ENCODE data around the gene FAM131A.

The FAM131A gene

GRCh38 chr3:184354754-184355153 is 17.4 kb downstream of the FAM131A start:
- no peak for DNase-seq (ENCODE audit: low spot score)

DNA sequence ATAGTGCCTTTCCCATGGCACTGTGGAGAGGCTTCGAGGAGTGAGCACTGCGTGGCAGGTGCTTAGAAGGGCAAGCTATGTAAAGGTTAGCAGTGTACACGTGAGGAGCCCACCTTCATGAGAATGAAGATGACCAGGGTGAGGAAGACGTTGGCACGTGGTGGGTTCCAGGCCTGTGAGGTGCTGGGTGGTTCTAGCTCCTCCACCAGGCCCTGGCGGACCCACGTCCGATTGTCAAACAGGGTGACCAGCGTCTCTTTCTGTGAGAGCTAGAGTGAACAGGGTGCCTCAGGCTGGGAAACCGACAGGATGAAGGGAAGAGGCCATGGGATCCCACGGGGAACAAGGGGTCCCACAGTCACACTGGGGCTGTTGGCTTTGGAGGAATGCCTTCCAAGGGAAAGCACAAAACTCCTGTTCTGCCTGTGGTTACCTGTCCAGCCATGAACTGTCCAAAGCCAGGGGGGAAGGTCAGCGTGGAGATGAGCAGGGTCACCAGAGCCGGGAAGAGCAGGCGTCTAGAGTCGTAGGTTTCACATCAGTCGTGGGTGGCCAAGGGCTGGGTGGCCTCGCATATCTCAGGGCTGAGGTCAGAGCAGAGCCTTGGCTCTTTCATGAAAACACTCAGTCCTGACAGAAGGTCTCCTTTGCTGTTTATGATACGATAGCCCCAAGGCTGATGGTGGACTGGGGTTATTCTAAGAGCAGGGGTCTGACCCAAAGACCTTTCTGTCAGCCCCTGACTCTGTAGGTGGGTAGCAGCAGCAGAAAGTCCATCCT is 18.1 kb downstream of the FAM131A start:
- no peak for DNase-seq (ENCODE audit: low spot score)

DNA sequence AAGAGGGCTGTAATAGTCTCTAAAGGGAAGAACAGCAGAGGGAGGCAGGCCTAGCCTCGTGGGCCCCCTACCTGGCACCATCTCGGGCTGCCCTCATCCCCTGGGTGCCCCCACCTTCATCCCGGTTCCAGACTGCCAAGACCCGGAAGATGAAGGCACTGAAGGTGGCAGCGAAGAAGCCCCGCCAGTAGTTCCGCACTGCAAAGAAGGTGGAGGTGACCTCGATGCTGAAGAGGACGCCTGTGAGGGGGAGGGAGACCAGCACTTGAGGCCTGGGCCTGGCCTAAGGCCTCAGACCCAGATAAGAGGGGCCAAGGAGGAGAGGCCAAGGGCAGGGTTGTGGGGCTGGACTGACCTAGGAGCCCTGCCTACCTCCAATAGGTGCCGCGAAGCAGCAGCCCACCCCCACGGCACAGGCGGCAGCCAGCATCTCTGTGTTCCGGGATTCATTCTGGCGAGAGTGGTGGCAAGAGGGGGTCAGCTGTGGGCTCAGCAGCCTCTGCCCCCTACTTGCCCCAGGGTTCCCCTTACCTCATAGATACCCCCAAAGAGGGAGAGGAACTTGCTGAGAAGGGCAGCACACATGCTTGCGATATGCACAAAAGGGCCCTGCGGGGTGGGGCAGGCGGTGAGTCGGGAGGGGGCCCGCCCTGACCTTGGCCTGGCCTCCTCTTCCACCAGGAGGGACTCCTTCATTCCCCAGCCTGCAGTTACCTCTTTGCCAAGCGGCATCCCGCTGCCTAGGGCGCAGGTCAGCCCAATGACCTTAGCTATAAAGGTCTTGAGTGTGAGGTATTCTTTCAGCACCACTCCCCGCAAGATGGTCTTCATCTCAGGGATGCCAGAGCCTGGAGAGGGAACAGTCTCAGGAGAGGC is 20.1 kb downstream of the FAM131A start:
- no peak for DNase-seq (ENCODE audit: low spot score)

DNA sequence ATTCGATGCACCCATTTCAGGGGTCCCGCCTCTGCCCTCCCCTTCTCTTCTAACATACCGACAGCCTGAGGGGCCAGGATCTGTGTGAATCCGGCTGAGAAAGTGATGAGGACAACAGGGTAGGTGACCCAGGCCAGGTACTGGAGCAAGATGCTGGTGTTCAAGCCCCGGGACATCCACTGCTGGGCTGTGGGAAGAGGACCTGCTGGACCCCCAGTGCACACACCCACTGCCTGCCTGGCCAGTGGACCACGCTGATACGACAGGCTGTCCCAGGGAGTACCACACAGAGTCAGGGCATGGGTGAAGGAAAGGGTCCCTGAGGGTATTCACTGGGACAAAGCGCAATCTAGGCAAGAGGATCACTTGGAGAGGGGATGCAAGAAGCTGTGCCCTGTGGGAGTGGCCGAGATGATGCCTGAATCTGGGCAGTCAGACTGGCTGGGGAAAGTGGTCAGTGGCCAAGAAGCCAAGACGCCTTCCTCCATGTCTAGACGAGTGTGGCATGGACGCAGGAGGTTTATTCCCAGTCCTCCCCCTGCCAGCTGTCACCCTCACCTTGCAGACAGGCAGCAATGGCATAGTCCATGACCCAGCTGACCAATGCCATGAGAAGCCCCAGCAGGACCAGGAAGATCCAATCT is 20.8 kb downstream of the FAM131A start:
- DNase-seq (ENCODE audit: low spot score), result no peak

DNA sequence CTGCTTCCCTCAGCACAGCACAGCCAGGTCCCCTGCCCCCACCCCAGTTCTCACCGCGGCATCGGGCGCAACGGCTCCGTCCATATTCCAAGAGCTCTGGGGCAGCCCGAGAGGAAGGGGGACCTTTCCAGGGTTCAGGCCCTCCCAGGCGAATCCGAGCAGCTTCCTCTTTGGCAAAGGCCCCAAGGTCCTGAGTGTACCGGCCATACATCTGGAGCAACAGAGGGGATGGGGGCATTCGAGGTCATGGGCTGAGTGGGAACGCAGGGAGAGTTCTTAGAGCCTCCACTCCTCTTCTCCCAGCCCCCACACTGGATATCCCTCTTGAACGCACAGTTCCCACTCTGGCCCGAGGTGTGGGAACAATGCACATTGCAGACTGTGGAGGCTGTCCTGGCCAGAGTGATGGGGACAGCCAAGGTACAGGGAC is 21.5 kb downstream of the FAM131A start:
- no peak for DNase-seq (ENCODE audit: low spot score)

- no peak for DNase-seq (ENCODE audit: low spot score)
Observed at GRCh38 chr3:184359610-184360009, 22.2 kb downstream of the FAM131A start.

GRCh38 chr3:184360070-184360928 is 22.9 kb downstream of the FAM131A start:
- no peak for DNase-seq (ENCODE audit: low spot score)

DNA sequence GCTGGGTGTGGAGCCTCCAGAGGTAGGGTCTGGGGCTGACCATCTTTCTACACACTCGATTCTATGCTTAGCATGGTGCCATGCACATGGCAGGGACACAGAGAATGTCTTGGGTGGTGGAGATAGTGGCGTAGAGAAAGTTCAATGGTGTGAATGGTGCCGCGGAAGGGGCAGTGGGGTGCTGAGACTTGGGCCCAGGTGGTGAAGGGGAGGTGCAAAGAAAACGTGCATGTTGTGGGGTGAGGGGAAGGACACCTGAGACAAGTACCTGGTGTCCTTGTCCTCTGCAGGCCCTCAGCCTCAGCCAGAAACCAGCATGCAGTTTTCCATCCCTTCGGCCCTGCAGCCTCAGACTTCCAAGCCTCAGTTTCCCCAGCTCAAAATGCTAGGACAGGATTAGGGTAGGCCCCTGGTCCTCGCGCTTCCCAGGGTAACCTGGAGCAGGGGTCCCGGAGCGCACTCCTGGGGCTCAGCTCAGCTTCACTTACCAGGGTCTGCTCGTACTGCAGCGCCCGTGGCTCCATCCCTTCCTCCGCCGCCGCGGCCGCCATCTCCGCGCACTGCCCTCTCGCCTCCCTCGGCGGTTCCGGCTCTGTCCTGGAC is 23.6 kb downstream of the FAM131A start:
- no peak for DNase-seq (ENCODE audit: low spot score)

DNA sequence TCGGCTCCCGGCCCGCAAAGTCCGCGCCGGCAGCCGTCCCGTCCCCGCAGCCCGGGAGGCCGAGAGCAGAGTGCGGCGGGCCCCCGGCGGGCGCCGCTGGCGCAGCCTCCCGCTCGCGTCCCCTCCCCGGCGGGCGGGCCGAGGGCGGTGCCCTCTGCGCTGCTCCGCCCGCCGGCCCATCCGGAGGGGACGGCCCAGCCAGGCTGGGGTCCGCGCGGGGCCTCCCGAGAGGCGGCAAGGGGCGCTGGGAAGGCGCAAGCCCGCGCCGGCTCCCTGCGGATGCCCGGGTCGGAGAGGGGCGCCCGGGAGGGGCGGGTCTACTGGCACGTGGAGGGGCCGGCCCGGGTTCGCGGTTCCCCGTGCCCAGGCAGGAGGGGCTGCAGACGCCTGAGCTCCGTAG is 24.1 kb downstream of the FAM131A start, which contains the start of the genes CLCN2 and POLR2H:
TSS of gene CLCN2 (minus strand) at position 74 of the 400 bp plus-strand sequence. CDS start 126 bp downstream, outside the sequence.
TSS of gene POLR2H (plus strand) at position 179 of the 400 bp plus-strand sequence. CDS start 1,783 bp downstream, outside the sequence.
- peak; percentile 74 for DNase-seq (ENCODE audit: low spot score)

- peak; percentile 54 for DNase-seq (ENCODE audit: low spot score)
Observed at GRCh38 chr3:184361932-184362667, 24.7 kb downstream of the FAM131A start.

- DNase-seq (ENCODE audit: low spot score), result peak; percentile 99
Observed at GRCh38 chr3:184362668-184363546, 25.5 kb downstream of the FAM131A start.

GRCh38 chr3:184366619-184367289 is 29.4 kb downstream of the FAM131A start:
- no peak for DNase-seq (ENCODE audit: low spot score)

GRCh38 chr3:184368116-184368515 is 30.7 kb downstream of the FAM131A start:
- no peak for DNase-seq (ENCODE audit: low spot score)

DNA sequence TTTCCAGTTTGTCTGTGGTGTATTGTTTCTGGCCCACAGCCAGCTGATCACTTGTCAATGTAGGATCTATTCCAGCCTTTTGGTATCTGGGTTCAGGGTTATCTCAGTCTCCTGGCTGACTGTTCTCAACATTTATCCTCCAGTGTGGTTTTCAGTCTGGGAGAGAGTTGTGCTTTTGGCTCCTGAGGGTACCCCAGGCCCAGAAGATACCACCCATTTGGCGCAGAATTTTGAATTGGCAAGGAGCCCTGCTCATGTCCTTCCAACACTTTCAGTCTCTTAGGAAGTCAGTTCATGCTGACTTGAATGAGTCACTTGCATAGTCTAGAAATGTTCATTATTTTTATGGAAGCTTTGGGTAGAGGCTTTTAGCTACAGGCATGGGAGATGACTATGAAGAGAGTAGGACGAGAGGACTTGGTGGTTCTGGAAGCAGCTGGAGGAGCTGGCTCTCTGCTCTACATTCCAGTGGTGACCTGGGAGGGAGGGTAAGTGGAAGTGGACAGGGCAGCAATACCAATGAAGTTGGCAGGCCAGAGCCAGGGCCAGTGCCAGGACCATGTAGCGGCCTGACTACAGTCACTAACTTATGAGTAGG is 31.3 kb downstream of the FAM131A start:
- no peak for DNase-seq (ENCODE audit: low spot score)

GRCh38 chr3:184371570-184372018 is 34.2 kb downstream of the FAM131A start:
- DNase-seq (ENCODE audit: low spot score), result peak; percentile 85

- DNase-seq (ENCODE audit: low spot score), result no peak
Observed at GRCh38 chr3:184372296-184372821, 35.0 kb downstream of the FAM131A start.

DNA sequence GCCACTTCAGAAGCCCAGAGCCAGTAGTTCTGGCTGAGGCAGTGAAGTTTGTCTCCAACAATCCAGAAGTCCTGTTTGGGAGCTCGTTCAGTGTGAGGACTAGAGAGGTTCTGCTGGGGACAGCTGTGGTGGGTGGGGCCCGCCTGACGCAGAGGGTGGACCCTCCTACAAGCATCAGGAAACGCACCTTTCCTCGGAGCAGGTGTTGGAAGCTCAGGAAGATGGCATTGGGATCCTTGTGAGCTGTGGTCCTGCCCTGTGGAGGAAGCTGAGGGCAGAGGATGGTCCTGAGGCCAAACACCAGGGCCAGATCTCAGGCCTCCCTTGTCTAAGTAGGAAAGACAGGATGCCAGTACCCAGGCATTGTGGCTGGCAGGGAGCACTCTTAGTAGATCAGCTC is 35.5 kb downstream of the FAM131A start:
- DNase-seq (ENCODE audit: low spot score), result no peak

Data from SK-N-DZ (cell line).